IPS-18a (cell line): ENCODE data around the gene SLFNL1.

Experiments used
- H3K27ac ChIP-seq: one replicate; pipeline ENCODE4 v1.5.1; 2013; ENCODE audit warnings: low read length
- H3K27me3 ChIP-seq: one replicate; pipeline ENCODE4 v1.6.1; 2013; ENCODE audit warnings: mild to moderate bottlenecking, low read length; ENCODE audit not compliant: control insufficient read depth, insufficient read depth
- H3K36me3 ChIP-seq: one replicate; pipeline ENCODE4 v1.6.1; 2013; ENCODE audit warnings: low read depth, low read length; ENCODE audit not compliant: control insufficient read depth
- H3K4me1 ChIP-seq: one replicate; pipeline ENCODE4 v1.6.1; 2013; ENCODE audit warnings: low read depth, low read length; ENCODE audit not compliant: control insufficient read depth
- H3K4me3 ChIP-seq: one replicate; pipeline ENCODE4 v1.5.1; 2013; ENCODE audit warnings: low read length
- H3K9ac ChIP-seq: one replicate; pipeline ENCODE4 v1.6.1; 2013; ENCODE audit warnings: mild to moderate bottlenecking, low read length, moderate library complexity
- H3K9me3 ChIP-seq: one replicate; pipeline ENCODE4 v1.6.1; 2013; ENCODE audit warnings: low read depth, low read length; ENCODE audit not compliant: control insufficient read depth

Gene SLFNL1

DNA sequence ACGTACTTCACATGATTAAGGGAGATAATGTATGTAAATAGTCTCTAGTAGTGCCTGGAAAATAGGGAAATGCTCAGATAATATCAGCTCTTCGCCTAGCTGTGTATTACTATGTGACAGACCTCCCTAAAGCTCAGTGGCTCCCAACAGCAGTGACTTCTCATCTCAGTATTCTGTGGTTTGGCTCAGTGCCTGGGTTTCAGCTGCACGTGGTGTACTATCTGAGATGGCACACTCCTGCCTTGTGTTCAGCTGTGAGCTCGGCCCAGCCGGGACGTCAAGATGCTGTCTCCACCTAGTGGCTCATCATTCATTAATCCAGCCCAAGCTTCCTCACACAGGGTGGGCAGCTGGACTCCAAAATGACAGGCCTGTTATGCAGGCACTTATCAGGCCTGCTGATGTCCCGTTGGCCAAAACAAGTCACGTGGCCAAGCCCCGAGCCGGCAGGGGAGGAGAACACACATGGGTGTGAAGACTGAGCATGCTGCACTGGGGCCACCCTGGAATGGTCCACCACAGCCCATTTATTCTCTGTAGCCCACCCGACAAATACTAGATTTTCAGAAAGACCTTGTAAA lies 17.8 kb downstream of the SLFNL1 start:
- H3K36me3 ChIP-seq = peaks cover 98% of the 10 kb centered on the region
- H3K4me3 ChIP-seq = no peak overlapping the region
- H3K4me1 ChIP-seq = no peaks in the 10 kb centered on the region
- H3K27me3 ChIP-seq = no peaks in the 10 kb centered on the region
- no peak overlapping the region for H3K27ac ChIP-seq
- no peak overlapping the region for H3K9ac ChIP-seq
- no peaks in the 10 kb centered on the region for H3K9me3 ChIP-seq

DNA sequence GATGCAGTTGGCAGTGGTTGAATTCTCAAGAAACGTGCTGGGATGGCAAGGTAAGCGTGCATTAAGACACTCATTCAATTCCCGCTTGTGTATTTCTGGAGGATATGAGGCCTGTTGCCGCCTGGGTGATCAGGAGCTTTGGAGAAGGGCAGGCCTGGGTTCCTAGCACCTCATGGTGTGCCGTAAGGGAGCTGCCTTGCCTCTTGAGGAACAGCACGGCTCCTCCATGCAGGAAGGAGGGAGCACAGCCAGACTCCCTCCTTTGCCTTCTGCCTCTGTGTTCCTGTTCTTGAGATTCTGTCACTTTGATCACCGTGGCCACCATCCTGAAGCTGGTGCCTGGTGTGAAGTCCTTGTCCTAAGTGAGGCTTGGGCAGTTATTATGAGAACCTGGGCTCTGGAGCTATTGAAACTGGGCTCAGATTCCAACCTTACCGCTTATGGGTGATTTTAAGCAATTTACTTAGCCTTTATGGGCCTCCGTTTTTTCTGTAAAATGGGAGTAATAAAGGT lies 18.3 kb downstream of the SLFNL1 start:
- Histone ChIP-seq H3K4me3 (no peak overlapping the region), H3K9me3 (no peaks in the 10 kb centered on the region), H3K27me3 (no peaks in the 10 kb centered on the region), H3K4me1 (no peaks in the 10 kb centered on the region), H3K9ac (no peak overlapping the region), H3K36me3 (peaks cover 98% of the 10 kb centered on the region), H3K27ac (no peak overlapping the region)

DNA sequence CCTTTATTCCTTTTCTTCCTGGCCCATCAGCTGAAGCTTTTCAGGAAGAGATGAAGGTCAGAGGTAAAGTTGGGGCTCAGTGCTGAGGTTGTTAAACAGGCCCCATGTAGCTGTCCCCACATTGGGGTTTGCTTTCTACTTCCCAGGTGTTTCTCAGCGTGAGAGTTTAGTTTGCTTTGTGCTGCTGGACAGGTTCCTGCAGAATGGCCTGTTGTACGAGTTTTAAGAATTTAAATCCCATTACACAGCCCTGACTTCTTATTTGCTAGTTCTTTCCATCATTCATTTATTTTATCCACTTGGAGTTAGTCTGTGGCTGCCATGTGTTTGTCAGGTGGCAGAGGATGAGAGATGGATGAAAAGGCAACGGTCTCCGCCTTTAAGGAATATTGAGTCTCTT lies 22.9 kb downstream of the SLFNL1 start:
- H3K27ac ChIP-seq = no peak overlapping the region
- H3K9me3 ChIP-seq = no peaks in the 10 kb centered on the region
- no peak overlapping the region for H3K4me3 ChIP-seq
- H3K9ac ChIP-seq = no peak overlapping the region
- H3K4me1 ChIP-seq = no peaks in the 10 kb centered on the region
- peaks cover 97% of the 10 kb centered on the region for H3K36me3 ChIP-seq
- no peaks in the 10 kb centered on the region for H3K27me3 ChIP-seq

- Histone ChIP-seq H3K9ac (no peak overlapping the region), H3K4me1 (no peaks in the 10 kb centered on the region), H3K27me3 (no peaks in the 10 kb centered on the region), H3K9me3 (no peaks in the 10 kb centered on the region), H3K36me3 (peaks cover 95% of the 10 kb centered on the region), H3K4me3 (no peak overlapping the region), H3K27ac (no peak overlapping the region)
Measured at GRCh38 chr1:40997096-40997495, 24.4 kb downstream of the SLFNL1 start.

DNA sequence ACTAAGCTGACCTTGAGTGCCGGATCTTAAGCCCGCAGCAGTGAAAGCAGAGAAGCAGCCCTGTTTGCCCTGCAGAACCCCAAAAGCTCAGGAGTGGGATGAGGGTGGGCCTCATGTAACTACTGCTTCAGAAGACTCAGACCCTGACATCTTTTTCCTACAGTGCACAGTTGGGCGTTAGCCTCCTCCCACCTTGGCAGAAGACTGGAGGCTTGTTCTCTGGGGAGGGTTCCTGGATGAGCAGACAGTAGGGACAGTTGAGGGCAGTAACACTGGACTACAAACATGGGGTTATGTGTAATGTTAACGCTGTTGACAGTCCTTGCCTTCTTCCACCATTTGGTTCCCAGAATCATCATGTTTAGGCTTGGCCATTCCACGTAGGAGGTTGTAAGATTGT lies 32.5 kb downstream of the SLFNL1 start:
- Histone ChIP-seq H3K4me1 (no peaks in the 10 kb centered on the region), H3K36me3 (peaks cover 98% of the 10 kb centered on the region), H3K9me3 (no peaks in the 10 kb centered on the region), H3K27ac (no peak overlapping the region), H3K9ac (no peak overlapping the region), H3K27me3 (no peaks in the 10 kb centered on the region), H3K4me3 (no peak overlapping the region)

DNA sequence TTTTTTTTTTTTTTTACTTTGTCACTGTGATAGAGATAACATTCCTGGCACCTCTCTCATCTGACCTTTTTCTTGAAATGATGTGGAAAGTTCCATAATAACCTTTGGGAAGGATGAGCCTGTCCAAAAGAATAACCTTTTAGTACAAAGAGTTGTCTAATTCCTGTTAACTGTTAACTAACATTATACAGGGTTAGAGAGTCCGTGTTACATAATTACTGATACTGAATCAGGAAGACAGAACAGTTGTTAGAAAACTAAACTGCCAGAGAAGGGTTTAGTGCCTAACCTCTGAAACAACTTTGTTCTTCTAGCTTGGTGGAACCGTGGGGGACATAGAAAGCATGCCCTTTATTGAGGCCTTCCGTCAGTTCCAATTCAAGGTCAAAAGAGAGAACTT lies 33.2 kb downstream of the SLFNL1 start:
- H3K27me3 ChIP-seq = no peaks in the 10 kb centered on the region
- H3K4me1 ChIP-seq = no peaks in the 10 kb centered on the region
- H3K36me3 ChIP-seq = peaks cover 98% of the 10 kb centered on the region
- no peak overlapping the region for H3K9ac ChIP-seq
- no peaks in the 10 kb centered on the region for H3K9me3 ChIP-seq
- no peak overlapping the region for H3K4me3 ChIP-seq
- no peak overlapping the region for H3K27ac ChIP-seq

DNA sequence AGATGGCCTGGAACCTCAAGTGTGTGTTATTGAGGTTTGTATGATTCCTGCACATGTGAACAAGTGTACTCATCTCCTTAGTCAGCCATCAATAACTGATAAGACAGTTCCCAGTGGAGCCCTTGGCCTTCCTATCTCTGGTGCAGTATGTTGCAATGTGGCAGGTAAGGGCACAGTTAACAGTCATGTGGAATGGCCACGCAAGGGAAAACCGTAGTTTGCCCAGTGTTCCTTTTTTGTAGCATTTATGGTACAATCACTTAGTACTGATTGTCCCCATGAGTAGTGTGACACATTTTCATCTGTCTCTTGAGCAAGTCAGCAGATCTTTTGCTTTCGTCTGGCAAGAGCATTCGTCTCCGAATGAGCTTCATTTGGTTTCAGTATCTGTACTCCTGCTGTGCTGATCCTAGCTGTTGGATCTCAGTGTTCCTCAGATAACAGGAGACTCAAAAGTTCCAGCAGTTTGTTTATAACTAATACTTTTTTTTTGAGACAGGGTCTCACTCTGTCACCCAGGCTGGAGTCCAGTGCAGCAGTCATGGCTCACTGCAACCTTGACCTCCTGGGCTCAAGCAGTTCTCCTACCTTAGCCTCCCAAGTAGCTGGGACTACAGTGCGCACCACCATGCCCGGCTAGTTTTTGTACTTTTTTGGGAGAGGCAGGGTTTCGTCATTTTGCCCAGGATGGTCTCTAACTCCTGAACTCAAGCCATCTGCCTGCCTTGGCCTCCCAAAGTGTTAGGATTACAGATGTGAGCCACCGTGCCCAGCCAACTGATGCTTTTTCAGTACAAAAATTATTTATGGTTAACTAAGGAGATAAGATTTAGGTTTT lies 33.9 kb downstream of the SLFNL1 start:
- Histone ChIP-seq H3K9me3 (no peaks in the 10 kb centered on the region), H3K27me3 (no peaks in the 10 kb centered on the region), H3K9ac (no peak overlapping the region), H3K27ac (no peak overlapping the region), H3K4me3 (no peak overlapping the region), H3K36me3 (peaks cover 95% of the 10 kb centered on the region), H3K4me1 (no peaks in the 10 kb centered on the region)

DNA sequence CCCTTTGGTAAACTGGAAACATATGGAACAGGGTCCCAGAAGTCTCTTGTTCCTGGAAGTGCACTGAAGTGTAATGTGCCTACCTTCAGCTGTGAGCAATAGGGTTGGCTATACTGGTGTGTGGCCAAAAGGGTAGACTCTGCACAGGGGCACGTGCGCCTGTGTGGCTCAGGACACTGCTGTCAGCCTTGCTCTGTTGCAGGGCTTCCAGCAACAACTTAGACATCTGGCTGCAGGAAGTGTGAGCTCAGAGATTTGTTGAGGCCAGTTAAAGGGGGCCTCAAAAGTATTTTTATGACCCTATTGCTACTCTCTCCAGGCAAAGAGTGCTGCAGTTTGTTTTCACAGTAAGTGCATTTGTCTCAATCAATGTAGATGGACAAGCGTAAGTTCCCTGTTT lies 34.6 kb downstream of the SLFNL1 start:
- Histone ChIP-seq H3K4me1 (peaks cover 1% of the 10 kb centered on the region), H3K4me3 (no peak overlapping the region), H3K27me3 (no peaks in the 10 kb centered on the region), H3K9me3 (no peaks in the 10 kb centered on the region), H3K9ac (no peak overlapping the region), H3K27ac (no peak overlapping the region), H3K36me3 (peaks cover 89% of the 10 kb centered on the region)

DNA sequence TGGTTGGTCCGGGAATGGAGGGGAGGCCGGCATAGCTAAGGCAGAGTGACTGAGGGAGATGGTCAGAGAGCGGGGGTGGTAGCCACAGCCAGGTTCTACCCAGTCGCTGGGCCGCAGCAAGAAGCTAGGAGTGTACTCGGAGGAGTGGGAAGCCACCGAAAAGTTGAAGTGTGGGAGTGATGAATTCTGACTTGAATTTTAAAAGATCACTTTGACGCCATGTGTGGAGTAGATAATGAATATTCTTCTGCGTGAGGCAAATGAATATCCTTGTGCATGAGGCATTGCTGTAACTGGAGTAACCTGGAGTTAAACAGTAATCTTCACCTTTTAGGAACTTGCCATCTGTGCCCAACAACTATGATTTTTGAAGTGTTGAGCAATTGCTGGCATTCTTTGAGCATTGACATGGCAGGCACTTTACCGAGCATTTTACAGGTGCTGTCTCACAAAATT lies 35.2 kb downstream of the SLFNL1 start:
- Histone ChIP-seq H3K27me3 (no peaks in the 10 kb centered on the region), H3K4me3 (no peak overlapping the region), H3K9me3 (no peaks in the 10 kb centered on the region), H3K27ac (no peak overlapping the region), H3K4me1 (peaks cover 3% of the 10 kb centered on the region), H3K36me3 (peaks cover 83% of the 10 kb centered on the region), H3K9ac (no peak overlapping the region)

DNA sequence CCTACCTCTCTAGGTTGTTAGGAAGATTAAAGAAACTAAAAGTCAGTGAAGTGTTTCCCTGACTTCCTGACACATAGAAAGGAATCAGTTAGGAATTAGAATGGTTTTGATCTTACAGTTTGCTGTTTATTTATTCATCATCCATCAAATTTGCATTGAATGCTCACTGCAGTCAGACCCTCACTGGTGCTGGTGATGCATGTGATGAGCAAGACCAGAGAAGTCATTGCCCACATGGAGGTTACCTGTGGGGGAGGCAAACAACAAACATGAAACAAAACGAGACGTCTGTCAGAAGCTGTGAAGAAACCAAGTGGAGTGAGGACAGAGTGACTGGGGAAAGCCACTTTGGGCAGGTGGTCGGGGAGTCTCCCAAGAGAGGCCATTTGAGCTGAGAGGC lies 35.6 kb downstream of the SLFNL1 start:
- Histone ChIP-seq H3K36me3 (peaks cover 78% of the 10 kb centered on the region), H3K27me3 (no peaks in the 10 kb centered on the region), H3K27ac (no peak overlapping the region), H3K4me1 (peaks cover 8% of the 10 kb centered on the region), H3K9me3 (no peaks in the 10 kb centered on the region), H3K4me3 (no peak overlapping the region), H3K9ac (no peak overlapping the region)

GRCh38 chr1:40985161-40985560 lies 36.4 kb downstream of the SLFNL1 start:
- H3K36me3 ChIP-seq = peaks cover 71% of the 10 kb centered on the region
- H3K27ac ChIP-seq = no peak overlapping the region

GRCh38 chr1:40984531-40984930 lies 37.0 kb downstream of the SLFNL1 start:
- Histone ChIP-seq H3K27me3 (no peaks in the 10 kb centered on the region), H3K4me3 (no peak overlapping the region), H3K9me3 (no peaks in the 10 kb centered on the region), H3K4me1 (peaks cover 9% of the 10 kb centered on the region), H3K9ac (no peak overlapping the region), H3K27ac (no peak overlapping the region), H3K36me3 (peaks cover 64% of the 10 kb centered on the region)

More at GRCh38 chr1:40985161-40985560, 36.4 kb downstream of the SLFNL1 start:
- H3K4me3 ChIP-seq = no peak overlapping the region
- no peaks in the 10 kb centered on the region for H3K27me3 ChIP-seq
- H3K9me3 ChIP-seq = no peaks in the 10 kb centered on the region
- H3K4me1 ChIP-seq = peaks cover 9% of the 10 kb centered on the region
- H3K9ac ChIP-seq = no peak overlapping the region
